ENCODE data around the gene FANCI.

The FANCI gene

DNA sequence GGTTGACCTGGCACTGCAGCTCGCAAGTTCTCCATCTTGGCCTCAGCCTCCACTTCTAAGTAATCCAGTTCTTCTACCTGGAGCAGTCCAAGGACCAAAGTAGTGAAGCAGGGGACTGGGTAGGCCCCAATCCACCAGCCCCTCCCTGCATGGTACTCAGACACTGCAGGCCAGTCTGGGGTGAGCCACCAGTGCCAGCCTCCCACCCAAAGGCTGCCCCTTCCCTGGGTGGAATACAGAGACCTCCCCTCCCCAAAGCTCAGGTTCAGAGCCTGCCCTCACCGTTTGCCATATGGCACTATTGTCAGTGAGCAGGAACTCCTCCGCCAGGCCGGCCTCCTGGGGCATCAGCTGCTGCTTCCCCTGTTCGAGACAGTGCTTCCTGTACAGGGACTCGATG lies 80.0 kb downstream of the FANCI start:
- no peaks in the 10 kb centered on the region for H3K27me3 ChIP-seq (ENCODE audit: control insufficient read depth, insufficient read depth, low read length)
- H3K9me3 ChIP-seq (ENCODE audit: control insufficient read depth, insufficient read depth, low read depth, low read length) = no peaks in the 10 kb centered on the region
- H3K9ac ChIP-seq (ENCODE audit: low read length) = no peak overlapping the region
- peaks cover 99% of the 10 kb centered on the region for H3K36me3 ChIP-seq (ENCODE audit: control insufficient read depth, insufficient read depth, low read length)
- H3K4me3 ChIP-seq (ENCODE audit: low read depth, low read length) = no peak overlapping the region
- H3K27ac ChIP-seq (ENCODE audit: low read depth, low read length) = no peak overlapping the region
- H3K4me1 ChIP-seq (ENCODE audit: control insufficient read depth, insufficient read depth, low read length) = no peaks in the 10 kb centered on the region

DNA sequence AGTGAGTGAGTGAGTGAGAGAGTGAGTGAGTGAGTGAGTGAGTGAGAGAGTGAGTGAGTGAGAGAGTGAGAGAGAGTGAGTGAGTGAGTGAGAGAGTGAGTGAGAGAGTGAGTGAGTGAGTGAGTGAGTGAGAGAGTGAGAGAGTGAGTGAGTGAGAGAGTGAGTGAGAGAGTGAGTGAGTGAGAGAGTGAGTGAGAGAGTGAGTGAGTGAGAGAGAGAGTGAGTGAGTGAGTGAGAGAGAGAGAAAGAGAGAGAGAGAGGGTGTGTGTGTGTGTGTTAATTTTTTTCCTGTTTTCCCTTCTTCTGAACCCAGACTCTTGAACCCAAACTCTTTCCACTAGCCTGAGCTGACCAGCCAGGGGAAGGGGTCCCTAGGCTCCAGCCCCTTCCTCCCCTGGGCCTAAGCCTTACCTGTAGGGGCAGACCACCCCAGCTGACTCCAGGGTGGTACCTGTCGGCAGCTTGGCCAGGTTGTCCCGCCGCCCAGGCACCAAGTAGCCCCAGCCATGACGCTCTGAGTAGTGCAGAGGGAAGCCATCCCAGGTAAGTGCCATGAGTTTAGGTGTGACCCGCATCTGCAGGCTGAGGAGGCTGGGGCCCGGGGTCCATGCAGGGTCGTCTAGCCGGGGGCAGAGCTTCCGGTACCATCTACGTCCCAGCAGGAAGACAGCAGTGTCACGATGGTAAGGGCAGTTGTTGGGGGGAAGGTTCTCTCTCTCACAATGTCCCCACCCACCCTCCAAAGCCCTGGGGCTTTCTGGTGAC lies 81.4 kb downstream of the FANCI start:
- no peak overlapping the region for H3K4me3 ChIP-seq (ENCODE audit: low read depth, low read length)

DNA sequence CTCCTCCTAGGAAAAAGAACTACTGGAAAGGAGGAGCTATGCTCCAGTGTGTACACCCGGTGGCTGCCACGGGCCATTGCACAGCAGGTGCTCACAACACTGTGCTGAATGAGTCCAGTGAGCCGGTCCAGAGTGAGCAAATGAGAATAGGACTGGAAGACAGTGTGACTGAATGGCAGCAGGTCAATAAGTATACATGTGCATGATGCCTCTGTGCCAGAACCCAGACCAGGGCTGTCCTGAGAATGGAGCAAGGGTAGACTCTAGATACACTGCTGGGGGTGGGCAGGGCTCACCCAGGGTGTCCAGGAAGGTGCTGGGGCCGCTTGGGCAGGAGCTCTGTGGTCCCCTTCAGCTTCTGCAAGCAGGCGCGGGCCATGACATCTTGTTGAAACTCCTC lies 82.5 kb downstream of the FANCI start:
- no peaks in the 10 kb centered on the region for H3K9me3 ChIP-seq (ENCODE audit: control insufficient read depth, insufficient read depth, low read depth, low read length)
- no peak overlapping the region for H3K4me3 ChIP-seq (ENCODE audit: low read depth, low read length)
- H3K27me3 ChIP-seq (ENCODE audit: control insufficient read depth, insufficient read depth, low read length) = no peaks in the 10 kb centered on the region
- H3K4me1 ChIP-seq (ENCODE audit: control insufficient read depth, insufficient read depth, low read length) = peaks cover 1% of the 10 kb centered on the region; the same call in 1 of the 2 replicates
- no peak overlapping the region for H3K9ac ChIP-seq (ENCODE audit: low read length)
- peaks cover 99% of the 10 kb centered on the region for H3K36me3 ChIP-seq (ENCODE audit: control insufficient read depth, insufficient read depth, low read length)
- H3K27ac ChIP-seq (ENCODE audit: low read depth, low read length) = no peak overlapping the region

More for the DNA sequence above, 81.4 kb downstream of the FANCI start:
- H3K27ac ChIP-seq (ENCODE audit: low read depth, low read length) = no peak overlapping the region
- no peak overlapping the region for H3K9ac ChIP-seq (ENCODE audit: low read length)
- no peaks in the 10 kb centered on the region for H3K4me1 ChIP-seq (ENCODE audit: control insufficient read depth, insufficient read depth, low read length)
- H3K9me3 ChIP-seq (ENCODE audit: control insufficient read depth, insufficient read depth, low read depth, low read length) = no peaks in the 10 kb centered on the region
- no peaks in the 10 kb centered on the region for H3K27me3 ChIP-seq (ENCODE audit: control insufficient read depth, insufficient read depth, low read length)
- peaks cover 99% of the 10 kb centered on the region for H3K36me3 ChIP-seq (ENCODE audit: control insufficient read depth, insufficient read depth, low read length)

DNA sequence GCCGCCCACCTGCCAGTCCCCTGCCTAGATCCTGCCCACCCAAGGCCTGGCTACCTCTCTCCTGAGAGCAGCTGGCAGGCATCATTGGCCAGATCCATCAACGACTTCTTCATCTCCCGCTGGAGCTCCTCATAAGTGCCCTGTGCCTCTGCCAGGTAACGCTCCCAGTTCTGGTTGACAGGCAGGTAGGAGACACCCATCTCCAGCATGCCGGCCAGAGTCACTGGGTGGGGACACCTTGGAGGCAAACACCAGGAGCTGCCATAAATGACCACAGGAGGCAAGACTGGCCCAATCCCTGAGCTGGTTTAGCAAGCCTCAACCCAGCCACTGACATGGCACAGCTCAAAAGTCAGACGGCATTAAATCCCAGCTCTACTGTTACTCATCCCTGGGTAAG lies 83.3 kb downstream of the FANCI start:
- no peak overlapping the region for H3K9ac ChIP-seq (ENCODE audit: low read length)
- H3K27me3 ChIP-seq (ENCODE audit: control insufficient read depth, insufficient read depth, low read length) = no peaks in the 10 kb centered on the region
- H3K9me3 ChIP-seq (ENCODE audit: control insufficient read depth, insufficient read depth, low read depth, low read length) = no peaks in the 10 kb centered on the region
- H3K4me1 ChIP-seq (ENCODE audit: control insufficient read depth, insufficient read depth, low read length) = peaks cover 5% of the 10 kb centered on the region; the same call in 1 of the 2 replicates
- H3K4me3 ChIP-seq (ENCODE audit: low read depth, low read length) = no peak overlapping the region
- H3K36me3 ChIP-seq (ENCODE audit: control insufficient read depth, insufficient read depth, low read length) = peaks cover 99% of the 10 kb centered on the region
- no peak overlapping the region for H3K27ac ChIP-seq (ENCODE audit: low read depth, low read length)

DNA sequence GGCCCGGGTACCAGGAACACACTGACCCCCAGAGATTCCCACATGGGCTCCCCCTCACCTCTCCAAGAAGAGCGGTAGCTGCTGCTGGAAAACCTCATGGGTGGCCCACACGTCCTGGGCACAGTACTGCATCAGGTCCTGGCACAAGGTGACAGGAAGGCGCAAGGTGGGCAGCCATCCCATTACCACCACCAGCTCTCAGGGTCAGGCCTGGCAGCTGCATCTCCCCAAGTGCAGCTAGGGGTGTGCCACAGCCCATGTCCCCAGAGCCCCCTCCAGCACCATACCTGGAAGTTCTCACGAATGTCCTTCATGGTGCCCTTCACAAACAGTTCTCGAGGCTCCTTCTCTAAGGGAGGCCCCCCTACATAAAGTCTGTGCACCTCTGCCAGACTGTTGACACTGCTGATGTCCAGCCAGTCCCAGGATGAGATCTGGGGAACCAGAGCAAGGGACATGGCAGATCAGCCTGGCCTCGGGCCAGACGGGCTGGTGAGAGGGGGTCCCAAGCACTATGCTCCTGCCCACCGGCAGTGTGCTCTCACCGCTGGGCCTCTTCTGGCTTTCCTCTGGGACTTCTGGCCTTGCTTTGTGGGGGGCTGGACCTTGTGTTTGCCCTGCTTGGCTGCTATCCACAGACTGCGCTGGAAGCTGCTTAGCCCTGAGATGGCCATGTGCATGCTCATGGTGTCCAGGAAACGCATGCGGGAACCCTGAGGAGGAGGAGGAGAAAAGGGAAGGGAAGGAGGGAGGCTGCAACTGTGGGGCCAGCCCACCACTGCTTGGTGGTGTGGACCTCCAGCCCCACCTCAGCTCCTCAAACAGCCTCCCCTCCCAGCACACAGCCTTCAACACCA lies 84.8 kb downstream of the FANCI start:
- Histone ChIP-seq H3K9ac (ENCODE audit: low read length) (no peak overlapping the region), H3K27ac (ENCODE audit: low read depth, low read length) (no peak overlapping the region), H3K4me1 (ENCODE audit: control insufficient read depth, insufficient read depth, low read length) (peaks cover 5% of the 10 kb centered on the region; the same call in 1 of the 2 replicates), H3K9me3 (ENCODE audit: control insufficient read depth, insufficient read depth, low read depth, low read length) (no peaks in the 10 kb centered on the region), H3K27me3 (ENCODE audit: control insufficient read depth, insufficient read depth, low read length) (no peaks in the 10 kb centered on the region), H3K4me3 (ENCODE audit: low read depth, low read length) (no peak overlapping the region), H3K36me3 (ENCODE audit: control insufficient read depth, insufficient read depth, low read length) (peaks cover 95% of the 10 kb centered on the region)

DNA sequence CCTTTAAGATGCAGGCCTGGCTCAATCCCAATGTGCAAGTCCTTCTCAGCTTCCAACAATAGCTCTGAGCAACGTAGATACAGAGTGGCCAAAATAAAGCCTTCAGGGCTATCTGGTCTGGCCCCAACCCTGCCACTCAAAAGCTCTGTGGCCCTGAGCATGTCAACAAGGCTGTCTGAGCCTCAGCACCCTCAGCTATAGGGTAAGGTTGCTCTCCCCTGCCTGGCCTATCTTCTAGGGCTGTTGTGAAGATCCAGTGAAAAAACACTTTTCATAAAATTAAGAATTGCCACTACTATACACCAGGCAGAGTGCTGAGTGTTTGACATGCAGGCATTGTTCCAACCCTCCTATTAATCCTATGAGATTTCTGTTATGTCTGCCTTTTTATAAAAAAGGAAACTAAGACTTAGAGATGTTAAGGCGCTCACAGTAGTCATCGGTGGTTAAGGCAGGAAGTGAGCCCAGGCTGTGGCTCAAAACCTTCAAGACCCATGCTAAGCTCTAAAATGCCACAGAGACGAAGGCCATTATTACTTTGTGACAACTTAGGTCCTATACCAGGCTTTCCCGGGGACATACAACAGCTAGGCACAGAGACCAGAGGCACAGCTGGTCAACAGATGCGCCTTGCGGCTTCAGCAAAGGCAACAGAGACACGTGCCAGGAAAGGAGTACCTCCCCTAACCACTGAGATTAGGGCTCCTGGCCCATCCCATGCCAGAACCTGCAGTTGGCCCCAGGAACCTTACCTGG lies 85.7 kb downstream of the FANCI start:
- H3K36me3 ChIP-seq (ENCODE audit: control insufficient read depth, insufficient read depth, low read length) = peaks cover 86% of the 10 kb centered on the region
- H3K9ac ChIP-seq (ENCODE audit: low read length) = no peak overlapping the region
- H3K9me3 ChIP-seq (ENCODE audit: control insufficient read depth, insufficient read depth, low read depth, low read length) = no peaks in the 10 kb centered on the region
- H3K27me3 ChIP-seq (ENCODE audit: control insufficient read depth, insufficient read depth, low read length) = no peaks in the 10 kb centered on the region
- H3K4me1 ChIP-seq (ENCODE audit: control insufficient read depth, insufficient read depth, low read length) = peaks cover 5% of the 10 kb centered on the region; the same call in 1 of the 2 replicates
- H3K27ac ChIP-seq (ENCODE audit: low read depth, low read length) = no peak overlapping the region
- H3K4me3 ChIP-seq (ENCODE audit: low read depth, low read length) = no peak overlapping the region

DNA sequence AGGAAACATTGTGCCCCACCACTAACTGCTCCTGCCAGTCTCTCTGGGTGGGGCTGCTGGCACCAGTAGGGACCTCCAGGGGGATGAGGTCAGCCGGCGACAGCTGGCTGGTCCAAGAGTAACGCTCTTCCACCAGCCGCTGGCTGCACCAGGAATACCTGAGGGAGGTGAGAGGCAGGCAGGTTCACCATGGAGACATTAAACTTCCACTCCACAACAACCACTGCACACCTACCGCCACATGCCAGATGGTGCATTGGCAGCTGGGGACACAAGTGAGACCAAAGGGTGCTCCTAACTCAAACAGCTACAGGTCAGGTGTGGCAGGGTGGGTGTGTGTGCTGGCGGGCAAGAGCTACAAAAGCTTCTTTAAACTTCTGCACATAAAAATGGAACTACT lies 86.3 kb downstream of the FANCI start:
- H3K27ac ChIP-seq (ENCODE audit: low read depth, low read length) = no peak overlapping the region
- peaks cover 81% of the 10 kb centered on the region for H3K36me3 ChIP-seq (ENCODE audit: control insufficient read depth, insufficient read depth, low read length)
- no peaks in the 10 kb centered on the region for H3K27me3 ChIP-seq (ENCODE audit: control insufficient read depth, insufficient read depth, low read length)
- peaks cover 5% of the 10 kb centered on the region; the same call in 1 of the 2 replicates for H3K4me1 ChIP-seq (ENCODE audit: control insufficient read depth, insufficient read depth, low read length)
- H3K9ac ChIP-seq (ENCODE audit: low read length) = no peak overlapping the region
- no peaks in the 10 kb centered on the region for H3K9me3 ChIP-seq (ENCODE audit: control insufficient read depth, insufficient read depth, low read depth, low read length)
- H3K4me3 ChIP-seq (ENCODE audit: low read depth, low read length) = no peak overlapping the region

GRCh38 chr15:89330881-89331595 lies 87.3 kb downstream of the FANCI start:
- Histone ChIP-seq H3K9me3 (ENCODE audit: control insufficient read depth, insufficient read depth, low read depth, low read length) (no peaks in the 10 kb centered on the region), H3K4me3 (ENCODE audit: low read depth, low read length) (no peak overlapping the region), H3K36me3 (ENCODE audit: control insufficient read depth, insufficient read depth, low read length) (peaks cover 72% of the 10 kb centered on the region), H3K9ac (ENCODE audit: low read length) (no peak overlapping the region), H3K27ac (ENCODE audit: low read depth, low read length) (no peak overlapping the region), H3K27me3 (ENCODE audit: control insufficient read depth, insufficient read depth, low read length) (peaks cover 8% of the 10 kb centered on the region), H3K4me1 (ENCODE audit: control insufficient read depth, insufficient read depth, low read length) (peaks cover 5% of the 10 kb centered on the region; the same call in 1 of the 2 replicates)

GRCh38 chr15:89332446-89332845 lies 88.7 kb downstream of the FANCI start:
- H3K27ac ChIP-seq (ENCODE audit: low read depth, low read length) = no peak overlapping the region
- no peaks in the 10 kb centered on the region for H3K9me3 ChIP-seq (ENCODE audit: control insufficient read depth, insufficient read depth, low read depth, low read length)
- peaks cover 21% of the 10 kb centered on the region for H3K27me3 ChIP-seq (ENCODE audit: control insufficient read depth, insufficient read depth, low read length)
- H3K4me3 ChIP-seq (ENCODE audit: low read depth, low read length) = no peak overlapping the region
- H3K4me1 ChIP-seq (ENCODE audit: control insufficient read depth, insufficient read depth, low read length) = peaks cover 5% of the 10 kb centered on the region; the same call in 1 of the 2 replicates
- H3K9ac ChIP-seq (ENCODE audit: low read length) = no peak overlapping the region
- peaks cover 58% of the 10 kb centered on the region for H3K36me3 ChIP-seq (ENCODE audit: control insufficient read depth, insufficient read depth, low read length)

Measured in HUES6 (cell line).